PC-9 (cell line): ENCODE results near the gene SLCO4A1. TPM values are rescaled to one million over a fixed set of nuclear protein-coding genes. Genes with fewer than 3 reads are reported as not detected.

Experiments
- BruUV-seq: library from RNA; stranded (reverse); fragments of 400-500 nt; replicated peaks from 2 replicates; lab custom pipeline; 2021; lab: Mats Ljungman, UMichigan
- CTCF ChIA-PET: fragments of 300-600 bp; sonication (Branson Sonifier 250); formaldehyde crosslinking; loops from one replicate; lab custom pipeline; 2022; ENCODE audit warnings: antibody characterized with exemption; lab: Charles Lee
- POLR2A ChIA-PET: fragments of 300-600 bp; sonication (Branson Sonifier 250); formaldehyde crosslinking; loops from one replicate; lab custom pipeline; 2022; ENCODE audit warnings: antibody characterized with exemption; ENCODE audit not compliant: unreplicated experiment; lab: Charles Lee
- DNase-seq, 2 experiments: peaks; one replicate each; pipeline versions ENCODE4 v3.0.0 to v3.0.0-alpha.2; 2015 to 2022; ENCODE audit warnings: mixed read lengths in 1 of 2
- H2AFZ ChIP-seq: fragments of 200-600 bp; sonication (generic); 2 replicates; pipeline ENCODE4 v1.8.1; 2017; ENCODE audit warnings: antibody characterized with exemption
- H3F3A ChIP-seq: fragments of 200-600 bp; sonication (generic); 2 replicates; pipeline ENCODE4 v1.8.1; 2017; ENCODE audit warnings: antibody characterized with exemption, mild to moderate bottlenecking, low read depth; ENCODE audit not compliant: insufficient read depth
- H3K27ac ChIP-seq: fragments of 200-600 bp; sonication (generic); 2 replicates; pipeline ENCODE4 v1.6.1; 2016; ENCODE audit warnings: mixed run types
- H3K27me3 ChIP-seq: fragments of 200-600 bp; sonication (generic); 2 replicates; pipeline ENCODE4 v1.6.1; 2016; ENCODE audit warnings: low read depth, mixed run types; ENCODE audit not compliant: insufficient read depth
- H3K36me3 ChIP-seq: fragments of 200-600 bp; sonication (generic); 2 replicates; pipeline ENCODE4 v1.6.1; 2016; ENCODE audit warnings: low read depth, mixed run types
- H3K4me1 ChIP-seq: fragments of 200-600 bp; sonication (generic); replicated peaks from 2 replicates; pipeline ENCODE4 v1.6.1; 2016; ENCODE audit warnings: mixed run types; ENCODE audit not compliant: insufficient read depth
- H3K4me2 ChIP-seq: fragments of 200-600 bp; sonication (generic); 2 replicates; pipeline ENCODE4 v1.6.1; 2017; ENCODE audit warnings: mixed run types
- H3K4me3 ChIP-seq: fragments of 200-600 bp; sonication (generic); 2 replicates; pipeline ENCODE4 v1.6.1; 2016; ENCODE audit warnings: mixed run types
- H3K79me2 ChIP-seq: fragments of 200-600 bp; sonication (generic); 2 replicates; pipeline ENCODE4 v1.6.1; 2017; ENCODE audit warnings: low read depth, mixed run types
- H3K9me2 ChIP-seq: fragments of 200-600 bp; sonication (generic); 2 replicates; pipeline ENCODE4 v1.8.1; 2017; ENCODE audit warnings: mild to moderate bottlenecking; ENCODE audit not compliant: insufficient read depth
- H3K9me3 ChIP-seq: fragments of 200-600 bp; sonication (generic); 2 replicates; pipeline ENCODE4 v1.8.1; 2016; ENCODE audit warnings: low read depth; ENCODE audit not compliant: insufficient read depth
- H4K20me1 ChIP-seq: fragments of 200-600 bp; sonication (generic); 2 replicates; pipeline ENCODE4 v1.8.1; 2017; ENCODE audit not compliant: insufficient read depth
- EZH2 ChIP-seq: fragments of 200-600 bp; sonication (generic); IDR thresholded peaks from 2 replicates; pipeline ENCODE4 v1.8.0; 2017; ENCODE audit warnings: antibody characterized with exemption, low read depth
- intact Hi-C: fragments of 100-400 bp; cut with micrococcal nuclease; formaldehyde crosslinking; loops from one replicate; pipeline ENCODE4 v1.10.0; 2022; ENCODE audit not compliant: unreplicated experiment
- total RNA-seq: library from RNA; stranded (reverse); gene quantifications from 2 replicates; pipeline ENCODE4 v1.2.3, GENCODE V29; 2021
- TF ChIP-seq, protein P1 (sequence below): fragments of 200-600 bp; sonication (generic); conservative IDR thresholded peaks from 2 replicates; pipeline ENCODE4 v1.6.1; 2017; ENCODE audit warnings: mixed run types, antibody characterized with exemption, mild to moderate bottlenecking, moderate library complexity

SLCO4A1 gene
- total RNA-seq, 1 experiment from 2014 or later, result 19.3 TPM

DNA sequence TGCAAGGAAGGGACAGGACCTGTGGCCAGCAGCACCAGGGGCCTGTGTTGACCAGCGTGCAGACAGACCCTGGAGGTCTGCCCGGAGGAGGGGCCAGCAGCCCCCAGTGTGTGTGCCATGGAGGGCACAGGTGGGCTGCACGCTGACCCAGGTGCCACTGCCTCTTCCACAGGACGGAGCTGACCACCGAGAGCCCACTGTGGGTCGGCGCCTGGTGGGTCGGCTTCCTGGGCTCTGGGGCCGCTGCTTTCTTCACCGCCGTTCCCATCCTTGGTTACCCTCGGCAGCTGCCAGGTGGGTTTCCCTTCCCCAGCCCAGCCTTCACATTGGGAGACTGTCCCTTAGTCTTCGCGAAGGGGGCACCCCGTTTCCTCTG, 17.9 kb downstream of the SLCO4A1 start:
- no TSS peak for BruUV-seq
- intact Hi-C loops, result no loop called here
- ChIA-PET CTCF (no interaction called here), POLR2A (no interaction called here)
- Histone ChIP-seq H2AFZ (no peak overlapping the region), H3K9me3 (no peaks in the 10 kb centered on the region), H4K20me1 (peaks cover 64% of the 10 kb centered on the region), H3K4me2 (no peak overlapping the region), H3K4me3 (no peak overlapping the region), H3K79me2 (peaks cover 32% of the 10 kb centered on the region), H3K27ac (no peak overlapping the region), H3F3A (peaks cover 43% of the 10 kb centered on the region; the same call in 1 of the 2 replicates), H3K36me3 (peaks cover 32% of the 10 kb centered on the region), H3K27me3 (no peaks in the 10 kb centered on the region), H3K4me1 (no peaks in the 10 kb centered on the region), H3K9me2 (no peaks in the 10 kb centered on the region)
- DNase-seq, result no peak
- TF ChIP-seq EZH2, result no peak
- TF ChIP-seq, protein P1, sequence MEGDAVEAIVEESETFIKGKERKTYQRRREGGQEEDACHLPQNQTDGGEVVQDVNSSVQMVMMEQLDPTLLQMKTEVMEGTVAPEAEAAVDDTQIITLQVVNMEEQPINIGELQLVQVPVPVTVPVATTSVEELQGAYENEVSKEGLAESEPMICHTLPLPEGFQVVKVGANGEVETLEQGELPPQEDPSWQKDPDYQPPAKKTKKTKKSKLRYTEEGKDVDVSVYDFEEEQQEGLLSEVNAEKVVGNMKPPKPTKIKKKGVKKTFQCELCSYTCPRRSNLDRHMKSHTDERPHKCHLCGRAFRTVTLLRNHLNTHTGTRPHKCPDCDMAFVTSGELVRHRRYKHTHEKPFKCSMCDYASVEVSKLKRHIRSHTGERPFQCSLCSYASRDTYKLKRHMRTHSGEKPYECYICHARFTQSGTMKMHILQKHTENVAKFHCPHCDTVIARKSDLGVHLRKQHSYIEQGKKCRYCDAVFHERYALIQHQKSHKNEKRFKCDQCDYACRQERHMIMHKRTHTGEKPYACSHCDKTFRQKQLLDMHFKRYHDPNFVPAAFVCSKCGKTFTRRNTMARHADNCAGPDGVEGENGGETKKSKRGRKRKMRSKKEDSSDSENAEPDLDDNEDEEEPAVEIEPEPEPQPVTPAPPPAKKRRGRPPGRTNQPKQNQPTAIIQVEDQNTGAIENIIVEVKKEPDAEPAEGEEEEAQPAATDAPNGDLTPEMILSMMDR, result no peak

DNA sequence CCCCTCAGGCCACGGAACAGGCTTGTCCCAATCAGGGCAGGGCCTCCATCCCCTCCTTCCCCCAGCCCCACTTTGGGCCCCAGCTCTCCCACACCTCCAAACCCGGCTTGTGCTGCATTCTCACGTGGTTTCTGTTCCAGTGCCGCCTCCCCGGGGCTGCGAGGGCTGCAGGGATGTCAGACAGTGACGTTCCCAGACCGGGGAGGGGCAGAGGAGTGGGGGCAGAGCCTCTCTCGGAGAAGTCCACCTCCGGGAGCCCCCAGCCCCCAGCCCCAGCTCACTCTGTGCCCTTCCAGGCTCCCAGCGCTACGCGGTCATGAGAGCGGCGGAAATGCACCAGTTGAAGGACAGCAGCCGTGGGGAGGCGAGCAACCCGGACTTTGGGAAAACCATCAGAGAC, 18.5 kb downstream of the SLCO4A1 start:
- ChIA-PET POLR2A (no interaction called here), CTCF (no interaction called here)
- Histone ChIP-seq H3F3A (peaks cover 43% of the 10 kb centered on the region; the same call in 1 of the 2 replicates), H3K4me1 (no peaks in the 10 kb centered on the region), H3K27ac (no peak overlapping the region), H3K79me2 (peaks cover 26% of the 10 kb centered on the region), H3K9me2 (no peaks in the 10 kb centered on the region), H3K4me3 (no peak overlapping the region), H3K9me3 (no peaks in the 10 kb centered on the region), H3K4me2 (no peak overlapping the region), H3K27me3 (no peaks in the 10 kb centered on the region), H4K20me1 (peaks cover 59% of the 10 kb centered on the region), H2AFZ (no peak overlapping the region), H3K36me3 (peaks cover 33% of the 10 kb centered on the region)
- intact Hi-C loops, result no loop called here
- no TSS peak for BruUV-seq
- DNase-seq, result no peak
- TF ChIP-seq, protein P1, result no peak
- TF ChIP-seq EZH2, result no peak

DNA sequence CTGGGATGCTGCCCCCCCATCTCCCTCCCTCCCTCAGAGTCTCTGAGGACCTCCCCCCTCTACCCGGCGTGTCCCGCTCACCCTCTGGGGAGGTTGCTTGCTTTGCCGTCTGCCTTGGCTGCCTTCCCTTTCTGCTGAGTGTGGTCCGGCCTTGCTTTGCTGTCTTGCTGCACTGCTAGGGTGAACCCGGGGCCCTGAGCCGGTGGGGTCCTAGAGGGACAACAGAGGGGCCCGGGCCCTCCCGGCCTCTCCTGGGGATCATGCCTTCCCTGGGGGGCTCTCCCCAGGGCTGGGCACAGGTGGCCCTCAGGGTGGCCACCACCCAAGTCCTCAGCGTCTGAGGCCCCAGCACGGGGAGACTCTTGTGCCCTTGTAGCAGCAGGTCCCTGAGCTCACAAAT, 19.3 kb downstream of the SLCO4A1 start:
- intact Hi-C loops, result no loop called here
- no peaks in the 10 kb centered on the region for H3K4me1 ChIP-seq
- peaks cover 41% of the 10 kb centered on the region; the same call in 1 of the 2 replicates for H3F3A ChIP-seq
- no peak overlapping the region for H3K27ac ChIP-seq
- H3K27me3 ChIP-seq, result no peaks in the 10 kb centered on the region
- no peak overlapping the region for H2AFZ ChIP-seq
- TF ChIP-seq EZH2, result no peak
- TF ChIP-seq, protein P1, result no peak
- H3K36me3 ChIP-seq, result peaks cover 25% of the 10 kb centered on the region
- POLR2A ChIA-PET, result no interaction called here
- H3K4me2 ChIP-seq, result no peak overlapping the region
- peaks cover 50% of the 10 kb centered on the region for H4K20me1 ChIP-seq
- no peaks in the 10 kb centered on the region for H3K9me3 ChIP-seq
- H3K9me2 ChIP-seq, result no peaks in the 10 kb centered on the region
- DNase-seq, result no peak
- no TSS peak for BruUV-seq
- CTCF ChIA-PET, result interaction anchor here (0.6 kb wide), 1 partner anchor 133 kb away, joined by 3 read pairs; no protein-coding TSS in a partner anchor
- H3K79me2 ChIP-seq, result peaks cover 18% of the 10 kb centered on the region
- no peak overlapping the region for H3K4me3 ChIP-seq
